K562 (cell line): ENCODE measurements around the gene FOXR1. TPM values are rescaled to one million over a fixed set of nuclear protein-coding genes. Genes with fewer than 3 reads are reported as not detected.

ENCODE experiments used
- ATAC-seq: fragments of 200-7000 bp; cut with Tn5 transposase; 3 replicates; pipeline ENCODE4 v1.9.1; 2020; ENCODE audit warnings: moderate library complexity
- BruUV-seq: library from RNA; stranded (reverse); fragments of 400-500 nt; replicated peaks from 2 replicates; lab custom pipeline; 2021; lab: Mats Ljungman, UMichigan
- CTCF ChIA-PET: fragments of 300-600 bp; formaldehyde crosslinking; extraction: SDS; loops from one replicate; lab custom pipeline; 2021; ENCODE audit warnings: low intra/inter-chr PET ratio; lab: Yijun Ruan, JAX
- POLR2A ChIA-PET: fragments of 300-600, 350-650 bp; sonication (Branson Sonifier 250); formaldehyde crosslinking; extraction: SDS; loops from one replicate; lab custom pipeline; 2021; ENCODE audit warnings: antibody characterized with exemption, inconsistent platforms; lab: Yijun Ruan, JAX
- DNase-seq, 4 experiments: peaks; one replicate each; pipeline versions ENCODE4 v3.0.0 to v3.0.0-alpha.2; 2011 to 2018; ENCODE audit warnings: low spot score in 3 of 4, mixed read lengths in 3 of 4; ENCODE audit errors: extremely low read depth in 1 of 4
- FAIRE-seq: peaks from 2 replicates; lab custom pipeline; 2011; peaks lifted over from hg19 to GRCh38; lab: Jason Lieb, UNC
- H2AFZ ChIP-seq: 2 replicates; pipeline ENCODE4 v1.6.0; 2011; ENCODE audit warnings: low read depth, low read length, control low read depth, inconsistent platforms
- H3K27ac ChIP-seq: fragments of 200-600 bp; 3 replicates; pipeline ENCODE4 v1.8.0; 2011; ENCODE audit warnings: low read depth, mild to moderate bottlenecking, control low read depth, inconsistent platforms, low read length, moderate library complexity, mixed read lengths; ENCODE audit errors: extremely low read depth
- H3K27me3 ChIP-seq, 2 experiments: fragments of 300-600 bp in 1 of 2; 2 replicates in 1 of 2; 3 replicates in 1 of 2; pipeline versions ENCODE4 v1.6.0 to v1.8.0; 2011; ENCODE audit warnings: inconsistent platforms in 2 of 2, low read length in 2 of 2, mild to moderate bottlenecking in 1 of 2, mixed read lengths in 1 of 2, moderate library complexity in 1 of 2; ENCODE audit not compliant: control insufficient read depth in 2 of 2, insufficient read depth in 2 of 2
- H3K36me3 ChIP-seq: fragments of 300-600 bp; 3 replicates; pipeline ENCODE4 v1.8.0; 2011; ENCODE audit warnings: mild to moderate bottlenecking, low read length, inconsistent platforms; ENCODE audit not compliant: control insufficient read depth, insufficient read depth
- H3K4me1 ChIP-seq, 2 experiments: fragments of 200-600 bp in 1 of 2; replicated peaks in 1 of 2; 2 replicates in 1 of 2; 3 replicates in 1 of 2; pipeline versions ENCODE4 v1.5.1 to v1.8.0; 2011; ENCODE audit warnings: inconsistent platforms in 2 of 2, low read length in 2 of 2, mild to moderate bottlenecking in 1 of 2, mixed read lengths in 1 of 2, moderate library complexity in 1 of 2; ENCODE audit not compliant: control insufficient read depth in 2 of 2, insufficient read depth in 2 of 2
- H3K4me2 ChIP-seq: 2 replicates; pipeline ENCODE4 v1.6.1; 2011; ENCODE audit warnings: low read length, control low read depth, inconsistent platforms, mixed read lengths; ENCODE audit not compliant: insufficient read depth
- H3K4me3 ChIP-seq: fragments of 200-600 bp; sonication (generic), shearing (Covaris generic); 2 replicates; pipeline ENCODE4 v1.5.1; 2016; ENCODE audit warnings: control low read depth, inconsistent platforms
- H3K79me2 ChIP-seq: fragments of 200-600 bp; 3 replicates; pipeline ENCODE4 v1.8.0; 2011; ENCODE audit warnings: low read length, inconsistent platforms; ENCODE audit not compliant: control insufficient read depth, insufficient read depth
- H3K9ac ChIP-seq, 2 experiments: 2 replicates each; pipeline versions ENCODE4 v1.6.0 to v1.6.1; 2011; ENCODE audit warnings: low read depth in 2 of 2, low read length in 2 of 2, control low read depth in 1 of 2, inconsistent platforms in 1 of 2, mild to moderate bottlenecking in 1 of 2, mixed read lengths in 1 of 2; ENCODE audit not compliant: insufficient read depth in 1 of 2
- H3K9me1 ChIP-seq: one replicate; pipeline ENCODE4 v1.6.0; 2011; ENCODE audit warnings: inconsistent platforms, mild to moderate bottlenecking, low read length, moderate library complexity; ENCODE audit not compliant: control insufficient read depth, insufficient read depth
- H3K9me3 ChIP-seq: replicated peaks from 2 replicates; pipeline ENCODE4 v1.5.1; 2011; ENCODE audit warnings: low read depth, low read length, inconsistent platforms; ENCODE audit not compliant: control insufficient read depth, insufficient read depth
- H4K20me1 ChIP-seq: replicated peaks from 2 replicates; pipeline ENCODE4 v1.6.1; 2011; ENCODE audit warnings: low read length, inconsistent platforms, mixed read lengths; ENCODE audit not compliant: control insufficient read depth, insufficient read depth
- CC2D1A ChIP-seq: fragments of 450-650 bp; IDR thresholded peaks from 2 replicates; pipeline ENCODE4 v1.6.1; 2017; ENCODE audit warnings: mild to moderate bottlenecking
- GABPB1 ChIP-seq: sonication (generic); formaldehyde crosslinking; IDR thresholded peaks from 2 replicates; pipeline ENCODE4 v1.8.0; 2022; ENCODE audit warnings: mild to moderate bottlenecking, missing genetic modification reagents
- L3MBTL2 ChIP-seq: fragments of 450-650 bp; IDR thresholded peaks from 2 replicates; pipeline ENCODE4 v1.6.1; 2016; ENCODE audit warnings: mild to moderate bottlenecking, moderate library complexity
- POLR3G ChIP-seq: IDR thresholded peaks from 2 replicates; pipeline ENCODE4 v1.6.1; 2011; ENCODE audit not compliant: insufficient read length, insufficient replicate concordance; ENCODE audit errors: extremely low read depth
- WGBS: fragments of 100-300 bp; shearing (Covaris generic); methylation state at CpG from one replicate; pipeline ENCODE4 v1.1.6; 2016; ENCODE audit warnings: low coverage, mixed read lengths; ENCODE audit not compliant: insufficient coverage; ENCODE audit errors: missing lambda C conversion rate; 5-methylcytosine and 5-hydroxymethylcytosine counted together
- in situ Hi-C: fragments of 300-500 bp; cut with MboI; formaldehyde crosslinking; loops from 4 replicates; pipeline ENCODE4 v1.15.0; 2018; ENCODE audit warnings: inconsistent platforms, mixed read lengths
- intact Hi-C: fragments of 100-400 bp; cut with micrococcal nuclease; formaldehyde crosslinking; loops from 2 replicates; pipeline ENCODE4 v1.14.2; 2022
- polyA plus RNA-seq, 8 experiments: library from polyadenylated mRNA; depleted of rRNA in 4 of 8; stranded (reverse) in 5 of 8; unstranded in 3 of 8; fragments of >200 nt; fragmentation: Nextera tagmentation in 2 of 8; fragmentation: Illumina TruSeq in 1 of 8; extraction: Ambion mirVana in 2 of 8; extraction: Trizol in 1 of 8; gene quantifications; 2 replicates each; pipeline versions ENCODE4 v1.2.1 to v1.2.3, GENCODE V29; 2011 to 2014; ENCODE audit warnings: inconsistent platforms in 1 of 8, missing spikeins in 1 of 8
- total RNA-seq, 7 experiments: library from RNA; depleted of rRNA in 6 of 7; stranded (reverse); fragments of >200 nt in 6 of 7; fragmentation: Illumina TruSeq in 2 of 7; extraction: Trizol in 2 of 7; gene quantifications; 2 replicates each; pipeline versions ENCODE4 v1.2.1 to v1.2.3, GENCODE V29; 2011 to 2021; ENCODE audit warnings: low replicate concordance in 1 of 7
- TF ChIP-seq, protein P1 (sequence below): fragments of 450-650 bp; formaldehyde crosslinking; IDR thresholded peaks from 2 replicates; pipeline ENCODE4 v1.4.0; 2020; ENCODE audit warnings: mild to moderate bottlenecking
- TF ChIP-seq, protein P2 (sequence below), 2 experiments: IDR thresholded peaks; 2 replicates each; pipeline ENCODE4 v1.6.1; 2011; ENCODE audit warnings: borderline replicate concordance in 1 of 2, control low read depth in 1 of 2, low read depth in 1 of 2, low read length in 1 of 2, mild to moderate bottlenecking in 1 of 2, mixed read lengths in 1 of 2, moderate library complexity in 1 of 2; ENCODE audit not compliant: insufficient read depth in 1 of 2, insufficient read length in 1 of 2, poor library complexity in 1 of 2, severe bottlenecking in 1 of 2; ENCODE audit errors: extremely low read depth in 1 of 2
- TF ChIP-seq, protein P3 (sequence below): fragments of 200-800 bp; sonication (Bioruptor generic); IDR thresholded peaks from 2 replicates; pipeline ENCODE4 v1.6.1; 2017; ENCODE audit warnings: missing genetic modification characterization, missing compliant biosample characterization

FOXR1 gene
- total and polyA plus RNA-seq, 9 of the 15 experiments (the other 6 are each of a cell fraction or from before 2014, with no cell fraction given), result not detected

DNA sequence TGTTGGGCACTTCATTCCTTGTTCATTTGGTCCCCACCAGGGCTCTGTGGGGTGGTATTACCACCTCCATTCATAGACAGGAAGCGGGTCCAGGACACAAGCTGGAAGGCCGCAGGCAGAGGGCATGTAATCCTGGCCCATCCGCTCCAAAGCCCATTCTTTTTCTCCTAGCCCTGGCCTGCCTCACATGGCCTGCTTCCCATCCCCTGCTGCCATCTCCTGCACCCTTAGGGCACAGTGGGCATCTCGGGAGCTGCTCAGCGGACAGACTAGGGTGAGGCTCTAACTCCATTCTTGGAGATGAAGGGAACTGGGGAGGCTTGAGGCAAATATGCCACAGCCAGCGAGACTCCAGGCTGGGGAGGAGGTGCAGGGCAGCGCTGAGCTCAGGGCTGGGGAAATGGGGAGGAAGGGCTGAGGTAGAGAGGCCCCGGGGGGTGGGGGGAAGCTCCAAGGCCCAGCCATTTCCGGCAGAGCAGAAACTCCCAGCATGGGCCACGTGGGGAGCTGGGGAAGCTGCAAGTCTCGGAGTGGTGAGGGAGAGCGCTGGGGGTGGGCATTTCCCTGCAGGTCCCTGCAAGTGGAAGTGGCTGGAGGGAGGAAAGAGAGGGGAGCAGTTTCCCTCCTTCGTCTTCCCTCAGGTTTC lies 31.5 kb upstream of the FOXR1 start:
- no peaks in the 10 kb centered on the region for H3K36me3 ChIP-seq
- H3K79me2 ChIP-seq, result no peaks in the 10 kb centered on the region
- no peak overlapping the region for H3K4me2 ChIP-seq
- FAIRE-seq (no peak), ATAC-seq (peak; percentile 85), DNase-seq (peak in 3 of 4 experiments; percentile 41 to 48 (median 46))
- no peaks in the 10 kb centered on the region for H3K9me1 ChIP-seq
- ChIA-PET CTCF (no interaction called here), POLR2A (interaction anchor here (0.5 to 1.1 kb wide), 2 partner anchors 25 to 148 kb away, joined by 3 read pairs; no protein-coding TSS in a partner anchor)
- WGBS, result 34% methylated on average over 12 of the region's 13 CpGs
- H2AFZ ChIP-seq, result peak overlapping the region; percentile 65
- H3K9me3 ChIP-seq, result no peaks in the 10 kb centered on the region
- no peak overlapping the region for H3K4me3 ChIP-seq
- in situ Hi-C loops, result no loop called here
- peaks cover 2 to 8% of the 10 kb centered on the region in 2 experiments; a peak in 2 of 5 replicates for H3K27me3 ChIP-seq
- intact Hi-C loops, result no loop called here
- peak overlapping the region in 1 of 2 experiments; percentile 48; a peak in 2 of 4 replicates for H3K9ac ChIP-seq
- no peak overlapping the region for H3K27ac ChIP-seq
- peaks cover 0 to 10% of the 10 kb centered on the region in 2 experiments; a peak in 3 of 5 replicates for H3K4me1 ChIP-seq
- no TSS peak for BruUV-seq
- H4K20me1 ChIP-seq, result no peaks in the 10 kb centered on the region
- TF ChIP-seq CC2D1A, result no peak
- no peak for TF ChIP-seq POLR3G
- 0 out of 2 replicates have a peak, but pooled peaks have one; percentile 26 for TF ChIP-seq GABPB1 (CRISPR knock-in tag)
- TF ChIP-seq, protein P1, sequence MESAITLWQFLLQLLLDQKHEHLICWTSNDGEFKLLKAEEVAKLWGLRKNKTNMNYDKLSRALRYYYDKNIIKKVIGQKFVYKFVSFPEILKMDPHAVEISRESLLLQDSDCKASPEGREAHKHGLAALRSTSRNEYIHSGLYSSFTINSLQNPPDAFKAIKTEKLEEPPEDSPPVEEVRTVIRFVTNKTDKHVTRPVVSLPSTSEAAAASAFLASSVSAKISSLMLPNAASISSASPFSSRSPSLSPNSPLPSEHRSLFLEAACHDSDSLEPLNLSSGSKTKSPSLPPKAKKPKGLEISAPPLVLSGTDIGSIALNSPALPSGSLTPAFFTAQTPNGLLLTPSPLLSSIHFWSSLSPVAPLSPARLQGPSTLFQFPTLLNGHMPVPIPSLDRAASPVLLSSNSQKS (CRISPR knock-in tag), result no peak
- TF ChIP-seq, protein P2, sequence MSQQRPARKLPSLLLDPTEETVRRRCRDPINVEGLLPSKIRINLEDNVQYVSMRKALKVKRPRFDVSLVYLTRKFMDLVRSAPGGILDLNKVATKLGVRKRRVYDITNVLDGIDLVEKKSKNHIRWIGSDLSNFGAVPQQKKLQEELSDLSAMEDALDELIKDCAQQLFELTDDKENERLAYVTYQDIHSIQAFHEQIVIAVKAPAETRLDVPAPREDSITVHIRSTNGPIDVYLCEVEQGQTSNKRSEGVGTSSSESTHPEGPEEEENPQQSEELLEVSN (IDR thresholded peaks at IDR 0.05; ENCODE audit: borderline replicate concordance in 1 of 2, extremely low read depth in 1 of 2, insufficient read depth in 1 of 2, insufficient read length in 1 of 2, low read depth in 1 of 2, low read length in 1 of 2, poor library complexity in 1 of 2, severe bottlenecking in 1 of 2), result peak; percentile 15 to 61
- TF ChIP-seq, protein P3, sequence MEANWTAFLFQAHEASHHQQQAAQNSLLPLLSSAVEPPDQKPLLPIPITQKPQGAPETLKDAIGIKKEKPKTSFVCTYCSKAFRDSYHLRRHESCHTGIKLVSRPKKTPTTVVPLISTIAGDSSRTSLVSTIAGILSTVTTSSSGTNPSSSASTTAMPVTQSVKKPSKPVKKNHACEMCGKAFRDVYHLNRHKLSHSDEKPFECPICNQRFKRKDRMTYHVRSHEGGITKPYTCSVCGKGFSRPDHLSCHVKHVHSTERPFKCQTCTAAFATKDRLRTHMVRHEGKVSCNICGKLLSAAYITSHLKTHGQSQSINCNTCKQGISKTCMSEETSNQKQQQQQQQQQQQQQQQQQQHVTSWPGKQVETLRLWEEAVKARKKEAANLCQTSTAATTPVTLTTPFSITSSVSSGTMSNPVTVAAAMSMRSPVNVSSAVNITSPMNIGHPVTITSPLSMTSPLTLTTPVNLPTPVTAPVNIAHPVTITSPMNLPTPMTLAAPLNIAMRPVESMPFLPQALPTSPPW, result peak; percentile 51; the same call in 1 of the 2 replicates
- peak; percentile 61 for TF ChIP-seq L3MBTL2
